ENCODE data around the gene SRD5A1. TPM values are rescaled to one million over a fixed set of nuclear protein-coding genes. Genes with fewer than 3 reads are reported as not detected.

Gene SRD5A1
- total RNA-seq, 4 donors from 2014 or later: 2.2 to 5.6 (median 3.4) TPM

- H3K4me3 ChIP-seq: no peak overlapping the region
- peak overlapping the region in 3 of 4 donors; percentile 65 to 75 (median 71) for H3K27ac ChIP-seq
- WGBS, 2 donors (ENCODE audit: low coverage in 1 of 2): 100% methylated on average over 5 of the region's 6 CpGs; no CpG with 5 or more reads in 1 of the 2 donors
- no peak for TF ChIP-seq POLR2A (IDR thresholded peaks at IDR 0.05)
- ATAC-seq: no peak
- no peaks in the 10 kb centered on the region for H3K9me3 ChIP-seq
- H3K4me1 ChIP-seq: peaks cover 0 to 16% (median 0%) of the 10 kb centered on the region in 3 donors
- no peaks in the 10 kb centered on the region for H3K27me3 ChIP-seq
- H3K36me3 ChIP-seq: peaks cover 0 to 68% of the 10 kb centered on the region in 2 donors
Measured at GRCh38 chr5:6597557-6597956, 35.7 kb upstream of the SRD5A1 start.

- TF ChIP-seq POLR2AphosphoS5 (IDR thresholded peaks at IDR 0.05) (peak; percentile 41), EP300 (IDR thresholded peaks at IDR 0.05) (no peak), POLR2A (IDR thresholded peaks at IDR 0.05) (no peak), CTCF (IDR thresholded peaks at IDR 0.05) (no peak)
- peak; percentile 84 for ATAC-seq
- Histone ChIP-seq H3K27me3 (no peaks in the 10 kb centered on the region), H3K36me3 (peaks cover 0 to 76% of the 10 kb centered on the region in 2 donors), H3K9me3 (no peaks in the 10 kb centered on the region), H3K27ac (peak overlapping the region in 3 of 4 donors; percentile 65 to 75 (median 71)), H3K4me1 (peaks cover 0 to 16% (median 0%) of the 10 kb centered on the region in 3 donors), H3K4me3 (no peak overlapping the region)
- WGBS, 2 donors (ENCODE audit: low coverage in 1 of 2): 66 to 76% methylated on average over 13 to 14 of the region's 14 CpGs
Measured at GRCh38 chr5:6598351-6598900, 34.8 kb upstream of the SRD5A1 start.

- ATAC-seq: no peak
- no peak overlapping the region for H3K4me3 ChIP-seq
- 100% methylated on average over 2 of the region's 8 CpGs; no CpG with 5 or more reads in 1 of the 2 donors for WGBS, 2 donors (ENCODE audit: low coverage in 1 of 2)
- no peaks in the 10 kb centered on the region for H3K9me3 ChIP-seq
- H3K36me3 ChIP-seq: peaks cover 0 to 90% of the 10 kb centered on the region in 2 donors
- H3K27ac ChIP-seq: peak overlapping the region in 1 of 4 donors; percentile 75
- H3K27me3 ChIP-seq: no peaks in the 10 kb centered on the region
- peaks cover 0 to 16% (median 0%) of the 10 kb centered on the region in 3 donors for H3K4me1 ChIP-seq
- TF ChIP-seq CTCF (IDR thresholded peaks at IDR 0.05): no peak
- TF ChIP-seq EP300 (IDR thresholded peaks at IDR 0.05): no peak
- TF ChIP-seq POLR2A (IDR thresholded peaks at IDR 0.05): no peak
- no peak for TF ChIP-seq POLR2AphosphoS5 (IDR thresholded peaks at IDR 0.05)
Measured at GRCh38 chr5:6599739-6600138, 33.5 kb upstream of the SRD5A1 start.

- 71 to 83% methylated on average over 1 to 11 of the region's 11 CpGs for WGBS, 2 donors (ENCODE audit: low coverage in 1 of 2)
- peaks cover 0 to 100% of the 10 kb centered on the region in 2 donors for H3K36me3 ChIP-seq
- peaks cover 0 to 16% (median 0%) of the 10 kb centered on the region in 3 donors for H3K4me1 ChIP-seq
- TF ChIP-seq POLR2AphosphoS5 (IDR thresholded peaks at IDR 0.05) (no peak), CTCF (IDR thresholded peaks at IDR 0.05) (no peak), EP300 (IDR thresholded peaks at IDR 0.05) (no peak), POLR2A (IDR thresholded peaks at IDR 0.05) (no peak)
- ATAC-seq: no peak
- H3K27me3 ChIP-seq: no peaks in the 10 kb centered on the region
- no peak overlapping the region for H3K4me3 ChIP-seq
- H3K27ac ChIP-seq: no peak overlapping the region
- no peaks in the 10 kb centered on the region for H3K9me3 ChIP-seq
Measured at GRCh38 chr5:6601271-6601670, 32.0 kb upstream of the SRD5A1 start.

GRCh38 chr5:6601816-6602215, 31.4 kb upstream of the SRD5A1 start:
- Histone ChIP-seq H3K36me3 (peaks cover 0 to 100% of the 10 kb centered on the region in 2 donors), H3K9me3 (no peaks in the 10 kb centered on the region), H3K4me1 (peaks cover 0 to 16% (median 0%) of the 10 kb centered on the region in 3 donors), H3K4me3 (no peak overlapping the region), H3K27me3 (no peaks in the 10 kb centered on the region), H3K27ac (no peak overlapping the region)
- no peak for ATAC-seq
- TF ChIP-seq POLR2A (IDR thresholded peaks at IDR 0.05) (no peak), POLR2AphosphoS5 (IDR thresholded peaks at IDR 0.05) (no peak), EP300 (IDR thresholded peaks at IDR 0.05) (no peak), CTCF (IDR thresholded peaks at IDR 0.05) (no peak)
- 86% methylated on average over 6 of the region's 11 CpGs; no CpG with 5 or more reads in 1 of the 2 donors for WGBS, 2 donors (ENCODE audit: low coverage in 1 of 2)

Data from gastroesophageal sphincter (tissue), 4 donors.